ENCODE data around the gene EML1. TPM values are rescaled to one million over a fixed set of nuclear protein-coding genes. Genes with fewer than 3 reads are reported as not detected.

The EML1 gene
- total RNA-seq, 3 donors from 2014 or later (not counting 1 experiment from before 2014, with no cell fraction given) = not detected

- H3K9me3 Mint-ChIP-seq = no peaks in the 10 kb centered on the region
- H3K4me1 Mint-ChIP-seq = peaks cover 5 to 7% of the 10 kb centered on the region in 2 donors
- H3K27me3 Mint-ChIP-seq (ENCODE audit: low read depth in 2 of 2) = peaks cover 29 to 33% of the 10 kb centered on the region in 2 donors
- 87% methylated on average over 11 of the region's 11 CpGs for WGBS (ENCODE audit: insufficient coverage)
- no peaks in the 10 kb centered on the region for H3K36me3 Mint-ChIP-seq
- H3K27ac Mint-ChIP-seq = no peak overlapping the region
- Histone ChIP-seq H3K4me3 (ENCODE audit: low read length) (no peak overlapping the region), H3K36me3 (ENCODE audit: control insufficient read depth, insufficient read depth, low read length) (no peaks in the 10 kb centered on the region), H3K27me3 (ENCODE audit: control insufficient read depth, insufficient read depth, low read length) (peaks cover 4% of the 10 kb centered on the region), H3K4me1 (ENCODE audit: control insufficient read depth, insufficient read depth, low read length) (peaks cover 6% of the 10 kb centered on the region), H3K27ac (ENCODE audit: low read length) (no peak overlapping the region), H3K9me3 (ENCODE audit: control insufficient read depth, insufficient read depth, low read length) (no peaks in the 10 kb centered on the region)
- no peak overlapping the region for H3K4me3 Mint-ChIP-seq
- intact Hi-C loops (cut with micrococcal nuclease) = no loop called here
- ATAC-seq (no peak), DNase-seq (no peak)
- no peak for TF ChIP-seq CTCF (IDR thresholded peaks at IDR 0.05)
These were observed 42.3 kb upstream of the EML1 start for GRCh38 chr14:99750746-99751450.

GRCh38 chr14:99751539-99752485, 41.4 kb upstream of the EML1 start:
- H3K27me3 ChIP-seq (ENCODE audit: control insufficient read depth, insufficient read depth, low read length) = peaks cover 4% of the 10 kb centered on the region
- Mint-ChIP-seq H3K27me3 (ENCODE audit: low read depth in 2 of 2) (peaks cover 25 to 29% of the 10 kb centered on the region in 2 donors), H3K4me3 (no peak overlapping the region), H3K4me1 (peaks cover 5 to 7% of the 10 kb centered on the region in 2 donors), H3K36me3 (no peaks in the 10 kb centered on the region), H3K9me3 (no peaks in the 10 kb centered on the region), H3K27ac (no peak overlapping the region)
- H3K27ac ChIP-seq (ENCODE audit: low read length) = no peak overlapping the region
- TF ChIP-seq CTCF (IDR thresholded peaks at IDR 0.05) = no peak
- DNase-seq (no peak), ATAC-seq (no peak)
- H3K9me3 ChIP-seq (ENCODE audit: control insufficient read depth, insufficient read depth, low read length) = no peaks in the 10 kb centered on the region
- 36% methylated on average over 25 of the region's 25 CpGs for WGBS (ENCODE audit: insufficient coverage)
- H3K4me1 ChIP-seq (ENCODE audit: control insufficient read depth, insufficient read depth, low read length) = peaks cover 6% of the 10 kb centered on the region
- intact Hi-C loops (cut with micrococcal nuclease) = no loop called here
- H3K36me3 ChIP-seq (ENCODE audit: control insufficient read depth, insufficient read depth, low read length) = no peaks in the 10 kb centered on the region
- no peak overlapping the region for H3K4me3 ChIP-seq (ENCODE audit: low read length)

GRCh38 chr14:99752486-99753121, 40.6 kb upstream of the EML1 start:
- Histone ChIP-seq H3K4me1 (ENCODE audit: control insufficient read depth, insufficient read depth, low read length) (peaks cover 6% of the 10 kb centered on the region), H3K27ac (ENCODE audit: low read length) (no peak overlapping the region), H3K4me3 (ENCODE audit: low read length) (no peak overlapping the region), H3K9me3 (ENCODE audit: control insufficient read depth, insufficient read depth, low read length) (no peaks in the 10 kb centered on the region), H3K36me3 (ENCODE audit: control insufficient read depth, insufficient read depth, low read length) (no peaks in the 10 kb centered on the region), H3K27me3 (ENCODE audit: control insufficient read depth, insufficient read depth, low read length) (peaks cover 4% of the 10 kb centered on the region)
- no peak for TF ChIP-seq CTCF (IDR thresholded peaks at IDR 0.05)
- intact Hi-C loops (cut with micrococcal nuclease) = no loop called here
- Mint-ChIP-seq H3K27ac (no peak overlapping the region), H3K4me1 (peaks cover 5 to 7% of the 10 kb centered on the region in 2 donors), H3K36me3 (no peaks in the 10 kb centered on the region), H3K4me3 (no peak overlapping the region), H3K27me3 (ENCODE audit: low read depth in 2 of 2) (peaks cover 23 to 25% of the 10 kb centered on the region in 2 donors), H3K9me3 (no peaks in the 10 kb centered on the region)
- WGBS (ENCODE audit: insufficient coverage) = 3% methylated on average over 9 of the region's 9 CpGs
- ATAC-seq (no peak), DNase-seq (no peak)

Measured in natural killer cell (primary cell).